Measurements from ENCODE around the gene DENND5B. TPM values are rescaled to one million over a fixed set of nuclear protein-coding genes. Genes with fewer than 3 reads are reported as not detected.

Gene DENND5B
- total RNA-seq, 1 experiment from 2014 or later: 20.8 TPM

Other genes starting within 250 kb of the DENND5B start
- 0.49 and 1.0 TPM in 2 replicates for gene ETFBKMT, start 68.6 kb upstream of the DENND5B start, total RNA-seq (2014; rRNA removed; shearing (Covaris generic))
- gene AMN1, start 137.9 kb upstream of the DENND5B start, total RNA-seq (2014; rRNA removed; shearing (Covaris generic)): 5.9 and 7.5 TPM in 2 replicates

Measured in SJCRH30 (cell line).